Measurements from ENCODE around the gene PRDM11. TPM values are rescaled to one million over a fixed set of nuclear protein-coding genes. Genes with fewer than 3 reads are reported as not detected.

Gene PRDM11
- total and polyA plus RNA-seq, 2 of the 4 experiments (the other 2 are of a cell fraction): 2.2 to 2.7 TPM

GRCh38 chr11:45216031-45216430, 69.6 kb downstream of the PRDM11 start:
- H3K14ac ChIP-seq (replicated peaks; ENCODE audit: low read depth, low read length): no peak overlapping the region
- ChIA-PET POLR2A (ENCODE audit: unreplicated experiment) (no interaction called here), CTCF (no interaction called here)
- H3K23ac ChIP-seq (ENCODE audit: low read depth, low read length): no peak overlapping the region
- H3K9me3 ChIP-seq (ENCODE audit: control insufficient read depth, insufficient read depth, low read length): no peaks in the 10 kb centered on the region
- no peak overlapping the region for H4K5ac ChIP-seq (ENCODE audit: low read depth, low read length)
- H3K27ac ChIP-seq (ENCODE audit: insufficient read depth, low read length): no peak overlapping the region
- H3K18ac ChIP-seq (ENCODE audit: low read depth, low read length): no peak overlapping the region
- no peak for DNase-seq
- peaks cover 4% of the 10 kb centered on the region; the same call in 1 of the 2 replicates for H3K36me3 ChIP-seq (ENCODE audit: control insufficient read depth, insufficient read depth, low read length)
- no peak for TF ChIP-seq CTCF (conservative IDR thresholded peaks at IDR 0.05; ENCODE audit: low read depth, low read length)
- TF ChIP-seq CHD1 (IDR thresholded peaks at IDR 0.05; ENCODE audit: low read depth, low read length): no peak
- no peak for TF ChIP-seq USF2 (IDR thresholded peaks at IDR 0.05; ENCODE audit: low read depth, low read length)
- H2AFZ ChIP-seq (replicated peaks; ENCODE audit: low read length, poor library complexity): no peak overlapping the region
- H3K79me1 ChIP-seq (ENCODE audit: low read depth in 1 of 2, low read length in 2 of 2): no peaks in the 10 kb centered on the region
- H4K8ac ChIP-seq (ENCODE audit: low read depth in 2 of 2, low read length in 2 of 2): no peak overlapping the region
- no peak overlapping the region for H3K4me3 ChIP-seq (ENCODE audit: insufficient read depth, low read depth, low read length)
- ATAC-seq (ENCODE audit: low read depth): no peak
- H2BK20ac ChIP-seq (ENCODE audit: low read depth, low read length): no peak overlapping the region
- no peak overlapping the region for H3K4me2 ChIP-seq (ENCODE audit: low read depth, low read length)
- in situ Hi-C loops (cut with MboI; ENCODE audit: low sequenced_read_pairs) (no loop called here), dilution Hi-C loops (cut with HindIII; ENCODE audit: low sequenced_read_pairs, unreplicated experiment) (no loop called here), intact Hi-C loops (cut with micrococcal nuclease) (no loop called here)
- H2BK120ac ChIP-seq (ENCODE audit: low read depth, low read length): no peak overlapping the region
- H4K20me1 ChIP-seq (ENCODE audit: insufficient read depth, low read length): no peaks in the 10 kb centered on the region
- H2BK5ac ChIP-seq (ENCODE audit: low read depth, low read length, poor library complexity, severe bottlenecking): no peak overlapping the region
- H2AK9ac ChIP-seq (replicated peaks; ENCODE audit: low read depth, low read length, poor library complexity): no peak overlapping the region
- H2AK5ac ChIP-seq (ENCODE audit: low read depth, low read length): no peak overlapping the region
- WGBS, 2 experiments (ENCODE audit: extremely low coverage in 2 of 2, insufficient read length in 1 of 2): no CpG with 5 or more reads among the region's 1 CpG
- no TSS peak for BruUV-seq (replicated peaks)
- no peaks in the 10 kb centered on the region for H3K4me1 ChIP-seq (ENCODE audit: control insufficient read depth, insufficient read depth, low read length)
- H2BK15ac ChIP-seq (ENCODE audit: low read depth, low read length): no peak overlapping the region
- no peaks in the 10 kb centered on the region; the same call in 1 of the 2 replicates for H3K9me1 ChIP-seq (ENCODE audit: insufficient read depth, low read length)
- H3K4ac ChIP-seq (ENCODE audit: low read depth, low read length): no peak overlapping the region
- H3K56ac ChIP-seq (ENCODE audit: extremely low read depth, insufficient read depth, low read length): no peak overlapping the region
- no peaks in the 10 kb centered on the region for H3K27me3 ChIP-seq (ENCODE audit: control insufficient read depth, insufficient read depth, low read length)
- H3K9ac ChIP-seq (ENCODE audit: low read depth, low read length): no peak overlapping the region
- H4K91ac ChIP-seq (ENCODE audit: insufficient read depth, low read depth, low read length): no peak overlapping the region
